ENCODE data around the gene SORCS1.

DNA sequence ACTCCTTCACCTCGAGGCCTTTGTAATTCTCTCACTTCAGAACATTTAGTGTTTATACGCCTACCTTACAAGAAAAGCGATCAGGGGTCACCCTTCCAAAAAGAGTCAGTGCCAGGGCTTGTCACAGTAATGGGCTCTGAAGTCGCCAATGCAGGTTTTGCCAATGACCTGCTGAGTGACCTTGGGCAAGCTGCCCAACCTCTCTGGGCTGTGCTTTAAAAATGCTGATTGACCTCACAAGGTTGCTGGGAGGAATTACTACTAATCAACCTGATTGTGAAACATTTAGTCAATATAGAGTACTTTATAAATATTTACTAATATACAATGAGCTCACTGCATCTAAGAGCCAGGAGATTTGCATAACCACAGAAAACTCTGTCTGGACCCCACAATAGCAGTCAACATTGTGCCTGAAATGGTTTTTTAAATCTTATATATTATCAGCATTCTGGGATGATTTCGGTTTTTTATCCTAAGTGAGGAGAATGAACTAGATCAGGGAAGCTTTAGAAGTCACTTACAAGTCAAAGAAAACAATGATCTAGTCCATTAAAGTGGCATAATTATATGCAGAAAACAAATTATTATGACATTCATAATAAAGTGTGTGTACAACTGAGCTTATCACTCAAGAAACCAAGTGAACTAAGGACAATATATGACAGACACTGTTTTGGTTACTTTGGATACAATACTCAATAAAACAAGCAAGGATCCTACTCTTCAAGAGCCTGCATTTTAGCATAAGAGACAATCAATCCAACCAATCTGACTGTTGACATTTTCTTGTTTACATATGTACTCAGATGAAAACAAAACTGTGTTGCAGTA, 290.5 kb downstream of the SORCS1 start:
- TF ChIP-seq FOXM1 (IDR thresholded peaks at IDR 0.05; ENCODE audit: borderline replicate concordance) (no peak), BHLHE40 (IDR thresholded peaks at IDR 0.05; ENCODE audit: borderline replicate concordance) (no peak), FOXK2 (IDR thresholded peaks at IDR 0.05) (no peak), SP1 (IDR thresholded peaks at IDR 0.05) (no peak), ELF4 (IDR thresholded peaks at IDR 0.05) (no peak), L3MBTL2 (conservative IDR thresholded peaks at IDR 0.05) (no peak), CTBP1 (IDR thresholded peaks at IDR 0.05; ENCODE audit: borderline replicate concordance) (no peak), FOXA1 (IDR thresholded peaks at IDR 0.05) (no peak), SUZ12 (IDR thresholded peaks at IDR 0.05) (no peak)

Data from HEK293T (cell line).